OCI-LY3 (cell line): Measurements from ENCODE around the gene WDR83.

Experiments used
- H2AFZ ChIP-seq: fragments of 200-600, 300-600 bp; shearing (Covaris generic); 2 replicates; pipeline ENCODE4 v1.6.0; 2014; ENCODE audit warnings: antibody characterized with exemption, low read depth, low read length
- H3K27ac ChIP-seq: fragments of 200-600, 300-600 bp; sonication (generic); 2 replicates; pipeline ENCODE4 v1.5.1; 2014; ENCODE audit warnings: mild to moderate bottlenecking, low read length, moderate library complexity, mixed read lengths
- H3K27me3 ChIP-seq: fragments of 200-600, 300-600 bp; sonication (generic); 2 replicates; pipeline ENCODE4 v1.6.1; 2014; ENCODE audit warnings: low read depth, low read length, mixed read lengths
- H3K36me3 ChIP-seq: fragments of 200-600, 300-600 bp; sonication (generic); replicated peaks from 2 replicates; pipeline ENCODE3; 2014; ENCODE audit warnings: low read depth, low read length, mixed read lengths
- H3K4me1 ChIP-seq: fragments of 300-600, 200-600 bp; sonication (generic); 2 replicates; pipeline ENCODE4 v1.6.1; 2014; ENCODE audit warnings: low read length, mixed read lengths
- H3K4me2 ChIP-seq: fragments of 200-600, 300-600 bp; sonication (generic); 2 replicates; pipeline ENCODE4 v1.6.1; 2014; ENCODE audit warnings: low read length, mixed read lengths
- H3K4me3 ChIP-seq: fragments of 300-600, 200-600 bp; sonication (generic); 2 replicates; pipeline ENCODE4 v1.5.1; 2014; ENCODE audit warnings: antibody characterized with exemption, mild to moderate bottlenecking, low read length, moderate library complexity
- H3K79me2 ChIP-seq: fragments of 300-600, 200-600 bp; shearing (Covaris generic); 2 replicates; pipeline ENCODE4 v1.6.1; 2014; ENCODE audit warnings: mild to moderate bottlenecking, low read length, mixed read lengths
- H3K9ac ChIP-seq: fragments of 300-600, 200-600 bp; shearing (Covaris generic); 2 replicates; pipeline ENCODE4 v1.6.0; 2014; ENCODE audit warnings: mild to moderate bottlenecking, low read length, moderate library complexity
- H3K9me3 ChIP-seq: fragments of 200-600, 300-600 bp; shearing (Covaris generic); 2 replicates; pipeline ENCODE4 v1.6.1; 2014; ENCODE audit warnings: low read length, mixed read lengths; ENCODE audit not compliant: insufficient read depth
- H4K20me1 ChIP-seq: fragments of 200-600, 300-600 bp; sonication (generic); 2 replicates; pipeline ENCODE4 v1.6.1; 2016; ENCODE audit warnings: low read length, mixed read lengths; ENCODE audit not compliant: insufficient read depth
- EZH2phosphoT487 ChIP-seq: fragments of 200-600 bp; shearing (Covaris generic); IDR thresholded peaks from 2 replicates; pipeline ENCODE4 v1.6.1; 2018; ENCODE audit warnings: antibody characterized with exemption, mixed run types, low read depth
- TF ChIP-seq, protein P1 (sequence below): fragments of 200-600, 300-600 bp; sonication (generic); IDR thresholded peaks from 2 replicates; pipeline ENCODE4 v1.5.1; 2014; ENCODE audit warnings: antibody characterized with exemption, low read length, low read depth

Gene WDR83

DNA sequence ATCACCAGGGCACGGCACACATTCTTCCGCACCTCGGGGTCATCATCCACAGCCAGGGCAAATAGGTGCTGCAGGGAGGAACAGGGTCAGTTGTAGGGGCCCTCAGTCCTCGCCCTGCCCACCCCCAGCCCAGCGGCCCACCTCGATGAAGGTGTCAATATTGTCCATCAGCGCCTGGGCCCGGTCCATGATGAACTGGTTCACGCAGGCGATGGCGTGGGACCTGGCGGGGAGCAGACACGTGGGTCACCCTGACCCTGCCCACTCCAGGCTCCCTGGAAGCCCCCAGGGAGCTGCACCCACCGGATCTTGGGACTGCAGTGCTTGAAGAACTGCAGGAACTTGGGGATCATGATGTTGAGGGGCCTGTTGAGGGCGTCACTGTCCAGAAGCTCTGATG, 48.5 kb downstream of the WDR83 start:
- Histone ChIP-seq H3K36me3 (peaks cover 58% of the 10 kb centered on the region), H3K9ac (no peak overlapping the region), H3K4me2 (no peak overlapping the region), H3K27me3 (no peaks in the 10 kb centered on the region), H2AFZ (no peak overlapping the region), H4K20me1 (0 out of 2 replicates have a peak, but pooled peaks cover 3% of the 10 kb centered on the region), H3K9me3 (no peaks in the 10 kb centered on the region), H3K27ac (no peak overlapping the region), H3K4me1 (no peaks in the 10 kb centered on the region), H3K4me3 (no peak overlapping the region), H3K79me2 (peaks cover 67% of the 10 kb centered on the region)
- TF ChIP-seq, protein P1, sequence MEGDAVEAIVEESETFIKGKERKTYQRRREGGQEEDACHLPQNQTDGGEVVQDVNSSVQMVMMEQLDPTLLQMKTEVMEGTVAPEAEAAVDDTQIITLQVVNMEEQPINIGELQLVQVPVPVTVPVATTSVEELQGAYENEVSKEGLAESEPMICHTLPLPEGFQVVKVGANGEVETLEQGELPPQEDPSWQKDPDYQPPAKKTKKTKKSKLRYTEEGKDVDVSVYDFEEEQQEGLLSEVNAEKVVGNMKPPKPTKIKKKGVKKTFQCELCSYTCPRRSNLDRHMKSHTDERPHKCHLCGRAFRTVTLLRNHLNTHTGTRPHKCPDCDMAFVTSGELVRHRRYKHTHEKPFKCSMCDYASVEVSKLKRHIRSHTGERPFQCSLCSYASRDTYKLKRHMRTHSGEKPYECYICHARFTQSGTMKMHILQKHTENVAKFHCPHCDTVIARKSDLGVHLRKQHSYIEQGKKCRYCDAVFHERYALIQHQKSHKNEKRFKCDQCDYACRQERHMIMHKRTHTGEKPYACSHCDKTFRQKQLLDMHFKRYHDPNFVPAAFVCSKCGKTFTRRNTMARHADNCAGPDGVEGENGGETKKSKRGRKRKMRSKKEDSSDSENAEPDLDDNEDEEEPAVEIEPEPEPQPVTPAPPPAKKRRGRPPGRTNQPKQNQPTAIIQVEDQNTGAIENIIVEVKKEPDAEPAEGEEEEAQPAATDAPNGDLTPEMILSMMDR = no peak
- no peak for TF ChIP-seq EZH2phosphoT487

DNA sequence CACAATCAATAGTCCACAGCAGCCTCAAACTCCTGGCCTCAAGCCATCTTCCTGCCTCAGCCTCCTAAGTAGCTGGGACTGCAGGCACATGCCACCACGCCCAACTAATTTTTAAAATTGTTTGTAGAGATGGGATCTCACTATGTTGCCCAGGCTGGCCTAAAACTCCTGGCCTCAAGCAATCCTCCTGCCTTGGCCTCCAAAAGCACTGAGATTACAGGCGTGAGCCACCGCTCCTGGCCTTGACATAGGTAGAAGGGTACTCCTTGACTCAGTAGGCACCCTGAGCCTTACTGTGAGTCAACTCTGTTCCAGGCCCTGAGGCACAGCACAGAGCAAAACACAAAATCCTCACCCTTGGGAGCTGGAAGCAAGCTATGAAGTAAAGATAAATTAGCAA, 49.3 kb downstream of the WDR83 start:
- Histone ChIP-seq H3K9ac (no peak overlapping the region), H4K20me1 (0 out of 2 replicates have a peak, but pooled peaks cover 3% of the 10 kb centered on the region), H3K36me3 (peaks cover 58% of the 10 kb centered on the region), H3K79me2 (peaks cover 73% of the 10 kb centered on the region), H3K4me2 (no peak overlapping the region), H3K9me3 (no peaks in the 10 kb centered on the region), H3K27ac (no peak overlapping the region), H3K4me3 (no peak overlapping the region), H3K27me3 (no peaks in the 10 kb centered on the region), H2AFZ (no peak overlapping the region), H3K4me1 (peaks cover 3% of the 10 kb centered on the region; the same call in 1 of the 2 replicates)
- no peak for TF ChIP-seq EZH2phosphoT487
- TF ChIP-seq, protein P1 = no peak

DNA sequence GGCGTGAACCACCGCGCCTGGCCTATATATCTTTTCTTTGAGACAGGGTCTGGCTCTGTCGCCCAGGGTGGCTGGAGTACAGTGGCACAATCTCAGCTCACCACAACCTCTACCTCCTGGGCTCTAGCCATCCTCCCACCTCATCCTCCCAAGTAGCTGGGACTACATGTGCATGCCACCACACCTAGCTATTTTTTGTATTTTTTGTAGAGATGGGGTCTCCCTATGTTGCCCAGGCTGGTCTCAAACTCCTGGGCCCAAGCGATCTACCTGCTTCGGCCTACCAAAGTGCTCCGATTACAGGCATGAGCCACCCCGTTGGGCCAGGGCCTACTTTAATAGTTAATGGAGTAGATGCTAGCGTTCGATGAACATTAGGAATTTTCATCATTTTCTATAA, 53.7 kb downstream of the WDR83 start:
- H3K27me3 ChIP-seq = no peaks in the 10 kb centered on the region
- no peak overlapping the region for H3K4me2 ChIP-seq
- H4K20me1 ChIP-seq = peaks cover 10% of the 10 kb centered on the region; the same call in 1 of the 2 replicates
- peaks cover 14% of the 10 kb centered on the region for H3K4me1 ChIP-seq
- TF ChIP-seq EZH2phosphoT487 = no peak
- TF ChIP-seq, protein P1 = no peak
- peaks cover 89% of the 10 kb centered on the region for H3K79me2 ChIP-seq
- no peak overlapping the region for H3K4me3 ChIP-seq
- H3K36me3 ChIP-seq = peaks cover 35% of the 10 kb centered on the region
- H3K9me3 ChIP-seq = no peaks in the 10 kb centered on the region
- H3K9ac ChIP-seq = no peak overlapping the region
- no peak overlapping the region for H3K27ac ChIP-seq
- no peak overlapping the region for H2AFZ ChIP-seq

DNA sequence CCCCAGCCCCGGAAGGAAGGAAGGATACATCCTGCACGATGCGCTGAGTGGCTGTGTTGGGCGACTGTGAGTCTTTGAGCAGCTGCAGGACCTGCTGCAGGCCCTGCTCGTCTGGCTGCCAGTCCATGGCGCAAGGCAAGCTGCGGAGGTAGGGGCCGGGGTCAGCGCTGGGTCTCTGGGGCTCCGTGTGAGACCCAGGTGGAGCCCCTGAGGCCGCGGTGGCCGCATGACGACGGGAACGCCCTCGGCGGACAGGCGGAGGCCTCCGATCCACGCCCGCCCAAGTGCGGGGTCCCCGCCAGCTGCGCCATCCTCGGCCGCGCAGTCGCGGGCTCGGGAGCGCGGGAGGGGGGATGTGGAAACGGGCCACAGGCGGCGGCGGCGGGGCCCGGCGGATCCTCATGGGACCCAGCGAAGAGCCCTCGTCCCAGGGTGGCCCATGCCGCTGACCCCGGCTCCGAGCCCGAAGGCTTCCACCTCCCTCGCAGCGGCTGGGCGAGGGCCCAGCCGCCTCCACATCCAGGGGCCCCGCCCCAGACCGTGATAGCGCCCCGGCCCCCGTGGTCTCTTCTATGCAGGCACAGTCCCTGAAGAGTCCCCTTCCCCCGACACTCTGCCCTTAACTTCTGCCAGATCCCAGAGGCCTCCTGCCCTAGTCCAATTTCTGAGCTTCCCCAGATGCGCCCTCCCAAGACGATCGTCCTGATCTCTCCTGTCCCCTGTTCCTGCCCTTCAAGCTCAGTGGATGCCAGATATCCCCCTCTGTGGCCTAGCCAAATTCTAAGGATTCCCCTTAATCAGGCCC, 54.4 kb downstream of the WDR83 start:
- H3K4me3 ChIP-seq = peak overlapping the region; percentile 92
- TF ChIP-seq, protein P1 = no peak
- no peak for TF ChIP-seq EZH2phosphoT487
- peaks cover 14% of the 10 kb centered on the region for H3K4me1 ChIP-seq
- no peak overlapping the region for H2AFZ ChIP-seq
- H3K9me3 ChIP-seq = no peaks in the 10 kb centered on the region
- peaks cover 7% of the 10 kb centered on the region; the same call in 1 of the 2 replicates for H4K20me1 ChIP-seq
- peak overlapping the region; percentile 94 for H3K4me2 ChIP-seq
- H3K9ac ChIP-seq = peak overlapping the region; percentile 97
- H3K36me3 ChIP-seq = peaks cover 29% of the 10 kb centered on the region
- H3K27me3 ChIP-seq = no peaks in the 10 kb centered on the region
- H3K79me2 ChIP-seq = peaks cover 81% of the 10 kb centered on the region
- peak overlapping the region; percentile 69 for H3K27ac ChIP-seq
